Measurements from ENCODE around the gene CLSTN2. TPM values are rescaled to one million over a fixed set of nuclear protein-coding genes. Genes with fewer than 3 reads are reported as not detected.

Gene CLSTN2
- total RNA-seq, 1 donor from 2014 or later: 80.9 TPM

- Histone ChIP-seq H4K20me1 (ENCODE audit: insufficient read depth, low read length) (no peaks in the 10 kb centered on the region), H3K27me3 (ENCODE audit: insufficient read depth, low read length) (no peaks in the 10 kb centered on the region), H2AFZ (ENCODE audit: low read depth, low read length) (no peak overlapping the region), H3K27ac (ENCODE audit: low read depth, low read length) (no peak overlapping the region), H3K4me3 (ENCODE audit: insufficient read depth, low read depth, low read length) (no peak overlapping the region), H3K79me2 (ENCODE audit: insufficient read depth, low read length) (no peaks in the 10 kb centered on the region), H3K9ac (ENCODE audit: low read length) (no peak overlapping the region), H3K4me1 (ENCODE audit: insufficient read depth, low read length) (no peaks in the 10 kb centered on the region), H3K4me2 (ENCODE audit: low read length) (no peak overlapping the region), H3K36me3 (ENCODE audit: insufficient read depth, low read length) (no peaks in the 10 kb centered on the region), H3K9me3 (ENCODE audit: insufficient read depth, low read depth, low read length) (no peaks in the 10 kb centered on the region)
- no peak for TF ChIP-seq EZH2 (IDR thresholded peaks at IDR 0.05; ENCODE audit: insufficient read depth, low read length)
- TF ChIP-seq CTCF (IDR thresholded peaks at IDR 0.05; ENCODE audit: insufficient read depth, low read depth, low read length): no peak
- no peaks in the 10 kb centered on the region for H3K27me3 Mint-ChIP-seq (ENCODE audit: low read depth, unreplicated experiment)
- no peak overlapping the region for H3K4me3 Mint-ChIP-seq (ENCODE audit: unreplicated experiment)
- H3K36me3 Mint-ChIP-seq (ENCODE audit: low read depth, unreplicated experiment): peaks cover 10% of the 10 kb centered on the region
- FAIRE-seq: no peak
- no peaks in the 10 kb centered on the region for H3K9me3 Mint-ChIP-seq (ENCODE audit: unreplicated experiment)
- H3K27ac Mint-ChIP-seq (ENCODE audit: unreplicated experiment): no peak overlapping the region
- no peak for DNase-seq (ENCODE audit: low read depth)
- H3K4me1 Mint-ChIP-seq (ENCODE audit: low read depth, unreplicated experiment): peaks cover 6% of the 10 kb centered on the region
These were observed 211.7 kb downstream of the CLSTN2 start for GRCh38 chr3:140146668-140147067.

GRCh38 chr3:140147965-140148490, 213.0 kb downstream of the CLSTN2 start:
- H3K27me3 Mint-ChIP-seq (ENCODE audit: low read depth, unreplicated experiment): no peaks in the 10 kb centered on the region
- H2AFZ ChIP-seq (ENCODE audit: low read depth, low read length): no peak overlapping the region

More at GRCh38 chr3:140147965-140148490, 213.0 kb downstream of the CLSTN2 start:
- TF ChIP-seq CTCF (IDR thresholded peaks at IDR 0.05; ENCODE audit: insufficient read depth, low read depth, low read length) (no peak), EZH2 (IDR thresholded peaks at IDR 0.05; ENCODE audit: insufficient read depth, low read length) (no peak)
- Mint-ChIP-seq H3K27ac (ENCODE audit: unreplicated experiment) (no peak overlapping the region), H3K4me1 (ENCODE audit: low read depth, unreplicated experiment) (peaks cover 6% of the 10 kb centered on the region), H3K9me3 (ENCODE audit: unreplicated experiment) (no peaks in the 10 kb centered on the region), H3K4me3 (ENCODE audit: unreplicated experiment) (no peak overlapping the region), H3K36me3 (ENCODE audit: low read depth, unreplicated experiment) (peaks cover 9% of the 10 kb centered on the region)
- Histone ChIP-seq H3K4me3 (ENCODE audit: insufficient read depth, low read depth, low read length) (no peak overlapping the region), H3K4me1 (ENCODE audit: insufficient read depth, low read length) (no peaks in the 10 kb centered on the region), H3K4me2 (ENCODE audit: low read length) (no peak overlapping the region), H3K9me3 (ENCODE audit: insufficient read depth, low read depth, low read length) (no peaks in the 10 kb centered on the region), H3K36me3 (ENCODE audit: insufficient read depth, low read length) (no peaks in the 10 kb centered on the region), H3K27me3 (ENCODE audit: insufficient read depth, low read length) (no peaks in the 10 kb centered on the region), H3K79me2 (ENCODE audit: insufficient read depth, low read length) (no peaks in the 10 kb centered on the region), H3K9ac (ENCODE audit: low read length) (no peak overlapping the region), H3K27ac (ENCODE audit: low read depth, low read length) (no peak overlapping the region), H4K20me1 (ENCODE audit: insufficient read depth, low read length) (no peaks in the 10 kb centered on the region)
- no peak for FAIRE-seq
- no peak for DNase-seq (ENCODE audit: low read depth)
